NCI-H526 (cell line): ENCODE results near the gene CHRM2.
A peak's percentile ranks its signal among the peaks of the same experiment; 100 is the strongest.

ENCODE experiments used
- DNase-seq, 2 experiments: peaks; one replicate each; lab custom pipeline; 2025; lab: John Stamatoyannopoulos, UW

Gene CHRM2

DNA sequence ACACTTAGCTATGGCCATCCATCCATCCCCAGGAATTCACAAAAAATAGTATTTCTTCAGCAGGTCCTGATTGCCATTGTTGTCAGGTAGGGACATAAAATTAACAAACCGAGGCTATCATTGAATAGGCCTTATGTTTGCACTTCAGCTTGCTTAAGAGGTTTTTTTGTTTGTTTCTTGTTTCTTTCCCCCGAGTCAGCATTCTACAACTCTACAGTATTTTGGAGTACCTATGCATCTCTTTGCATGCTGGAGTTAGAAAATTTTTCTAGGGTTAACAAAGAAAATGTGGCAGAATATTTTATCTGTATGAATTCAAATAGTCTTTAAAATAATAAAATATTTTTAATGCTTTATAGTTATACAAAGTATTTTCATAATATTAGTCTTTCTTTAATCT lies 26.3 kb downstream of the CHRM2 start:
- DNase-seq: no peak

DNA sequence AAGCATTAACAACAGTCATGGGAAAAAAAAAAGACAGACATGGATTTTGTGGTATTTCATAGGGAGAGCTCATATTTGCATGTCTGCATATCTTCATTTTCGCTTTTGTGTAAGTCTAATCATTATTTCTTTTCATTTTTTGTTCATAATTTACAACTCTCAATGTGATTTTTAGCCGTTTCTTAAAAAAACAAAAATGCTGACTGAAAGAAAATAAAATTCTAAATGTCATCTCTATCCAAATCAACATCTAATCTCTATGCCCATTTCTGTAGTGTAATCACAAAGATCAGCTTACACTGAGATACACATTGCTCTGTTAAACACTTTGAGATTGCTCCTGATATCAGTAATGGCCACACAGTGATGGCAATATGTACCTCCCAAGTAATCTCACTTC lies 29.2 kb downstream of the CHRM2 start:
- no peak for DNase-seq

DNA sequence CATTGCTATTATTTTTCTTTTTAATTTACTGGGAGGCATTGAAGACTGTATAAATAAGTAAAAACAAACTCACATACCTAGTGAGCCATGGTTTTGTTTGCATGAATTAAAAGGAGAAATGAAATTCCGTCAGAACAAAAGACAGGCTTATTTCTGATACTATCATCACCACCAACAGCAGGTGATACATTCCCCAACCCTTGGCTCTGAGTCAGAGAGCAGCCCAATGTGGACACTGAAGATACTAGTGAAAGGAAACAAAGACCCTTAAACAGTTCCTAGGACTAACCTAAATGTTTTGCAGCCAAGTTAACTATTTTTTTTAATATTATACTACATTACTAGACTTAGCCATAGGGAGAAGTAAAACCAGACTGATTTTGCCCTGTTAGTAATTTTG lies 31.6 kb downstream of the CHRM2 start:
- peak; percentile 53 to 79 for DNase-seq

DNA sequence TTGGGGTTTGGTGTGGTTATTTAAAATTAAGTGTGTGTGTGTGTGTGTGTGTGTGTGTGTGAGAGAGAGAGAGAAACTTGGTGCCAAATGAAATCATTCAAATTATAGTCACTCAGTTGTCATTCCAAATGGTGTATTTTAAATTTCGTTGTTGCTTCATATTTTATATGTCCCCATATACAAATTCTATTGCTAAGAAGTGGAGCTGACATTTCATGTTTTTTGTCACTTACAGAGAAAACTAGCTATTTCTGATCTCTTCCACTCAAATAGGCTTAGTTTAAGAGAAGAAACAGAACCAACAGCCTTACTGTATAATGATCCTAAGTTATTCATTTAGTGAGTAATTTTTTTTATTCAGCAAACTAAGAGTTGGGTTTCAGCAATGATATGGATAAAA lies 42.3 kb downstream of the CHRM2 start:
- DNase-seq: no peak

DNA sequence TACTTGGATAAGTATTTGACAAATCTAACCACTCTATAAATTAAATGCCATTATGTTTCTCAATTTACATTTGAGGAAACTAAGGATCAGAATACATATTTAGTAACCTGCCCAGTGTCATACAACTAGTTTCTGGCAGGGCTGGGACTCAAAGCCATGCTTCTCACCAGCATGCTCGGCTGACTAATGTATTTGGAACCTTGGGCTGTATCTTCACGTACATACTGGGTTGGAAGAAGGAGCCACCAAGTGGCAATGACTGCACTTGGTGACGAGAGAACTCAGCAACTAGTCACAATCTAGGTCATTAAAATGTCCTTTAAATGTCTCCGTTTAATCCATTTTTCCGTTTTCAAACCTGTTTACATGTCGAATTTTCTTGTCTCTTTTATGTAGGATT lies 42.9 kb downstream of the CHRM2 start:
- no peak for DNase-seq

DNA sequence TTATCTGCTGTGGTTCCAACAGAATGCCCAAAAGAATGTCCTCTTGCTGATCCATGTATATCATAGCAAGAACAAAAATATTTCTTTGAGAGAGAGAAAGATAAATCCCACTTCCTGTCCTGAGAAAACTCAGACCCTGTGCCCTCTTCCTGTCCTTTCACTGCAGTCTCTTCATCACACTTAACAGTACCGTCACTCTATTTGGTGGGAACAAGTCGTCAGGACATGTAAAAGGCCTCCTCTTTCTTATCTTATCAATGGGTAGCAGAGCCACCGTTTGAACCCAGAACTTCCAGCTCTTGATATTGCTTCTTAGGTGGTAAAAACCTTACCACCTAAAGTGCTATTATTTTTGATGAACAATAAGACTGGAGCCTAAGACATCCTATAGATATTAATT lies 43.9 kb downstream of the CHRM2 start:
- DNase-seq: no peak

DNA sequence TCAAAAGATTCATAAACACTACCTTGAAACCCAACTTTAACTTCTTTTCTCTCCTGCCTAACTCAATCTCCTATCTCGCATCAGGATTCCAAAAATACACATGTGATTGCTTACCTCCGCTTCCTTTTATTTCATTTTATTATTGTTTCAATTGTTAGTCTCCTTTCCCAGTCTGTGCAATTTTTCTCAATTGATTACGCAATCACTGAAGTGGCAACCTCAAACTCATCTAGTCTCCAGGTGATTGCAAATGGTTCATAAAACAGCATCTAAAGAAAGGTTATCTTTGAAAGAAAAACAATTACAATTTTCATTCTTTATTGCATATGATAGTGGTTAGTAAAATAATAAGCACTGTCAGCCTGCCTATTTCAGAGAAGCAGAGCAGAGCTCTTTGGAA lies 45.6 kb downstream of the CHRM2 start:
- no peak for DNase-seq

DNA sequence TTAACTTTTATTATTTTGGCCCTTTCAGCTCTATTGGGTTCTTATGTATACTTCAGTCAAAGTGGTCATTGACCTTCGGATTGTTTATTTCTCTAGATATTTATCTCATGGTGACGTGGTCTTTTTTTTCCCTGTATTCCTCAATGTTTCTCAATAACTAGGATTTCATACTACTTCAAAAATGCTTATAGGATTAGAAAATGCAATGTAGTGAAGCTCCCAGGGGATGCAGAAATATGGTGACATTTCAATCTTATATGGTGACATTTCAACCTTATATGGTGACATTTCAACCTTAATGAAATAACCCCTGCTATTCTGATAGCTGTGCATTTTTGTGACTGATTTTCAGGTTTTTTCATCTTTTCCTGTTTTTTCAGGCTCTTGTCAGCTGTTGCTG lies 51.4 kb downstream of the CHRM2 start:
- no peak for DNase-seq

DNA sequence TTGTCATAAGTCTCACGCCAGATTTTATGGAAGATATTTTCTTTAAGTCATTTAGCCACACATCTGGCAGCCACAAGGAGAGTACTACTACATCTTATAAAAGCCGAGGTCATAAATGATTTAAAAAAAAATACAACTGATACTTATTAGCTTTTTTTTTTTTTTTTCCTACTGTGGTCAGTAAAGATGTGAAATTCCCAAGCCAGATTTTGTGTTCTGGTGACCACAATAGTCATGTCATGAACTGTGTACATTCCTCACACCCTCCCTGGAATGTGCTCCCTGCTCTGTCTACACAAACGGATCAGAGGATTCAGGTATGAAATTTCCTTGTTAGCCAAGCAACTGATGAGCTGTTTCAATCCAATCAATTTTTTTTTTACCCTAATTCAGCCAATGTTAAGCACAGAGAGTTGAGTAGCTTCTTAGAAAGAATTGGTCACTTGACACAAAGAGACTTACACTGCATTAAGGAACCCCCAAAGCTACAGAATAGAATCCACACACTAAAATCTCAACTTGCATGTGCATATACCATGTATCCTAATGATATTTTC lies 54.7 kb downstream of the CHRM2 start:
- no peak for DNase-seq

DNA sequence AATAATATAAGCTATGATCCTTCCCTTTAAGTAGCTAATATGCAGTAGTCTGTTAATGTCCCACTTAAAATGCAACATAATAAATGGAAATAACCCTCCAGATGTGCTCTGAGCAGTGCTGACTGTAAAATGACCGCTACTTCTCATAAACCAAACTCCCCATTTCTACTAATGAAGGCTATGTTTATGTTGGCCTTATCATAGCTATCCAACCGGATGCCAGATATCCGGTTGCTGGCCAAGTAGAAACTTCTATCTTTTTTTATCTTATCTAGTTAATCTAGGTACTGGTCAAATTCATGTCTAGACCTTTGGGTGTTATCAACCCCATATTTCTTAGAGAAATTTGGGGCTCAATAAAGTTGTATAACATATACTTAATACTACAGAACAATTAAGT lies 56.6 kb downstream of the CHRM2 start:
- no peak for DNase-seq

DNA sequence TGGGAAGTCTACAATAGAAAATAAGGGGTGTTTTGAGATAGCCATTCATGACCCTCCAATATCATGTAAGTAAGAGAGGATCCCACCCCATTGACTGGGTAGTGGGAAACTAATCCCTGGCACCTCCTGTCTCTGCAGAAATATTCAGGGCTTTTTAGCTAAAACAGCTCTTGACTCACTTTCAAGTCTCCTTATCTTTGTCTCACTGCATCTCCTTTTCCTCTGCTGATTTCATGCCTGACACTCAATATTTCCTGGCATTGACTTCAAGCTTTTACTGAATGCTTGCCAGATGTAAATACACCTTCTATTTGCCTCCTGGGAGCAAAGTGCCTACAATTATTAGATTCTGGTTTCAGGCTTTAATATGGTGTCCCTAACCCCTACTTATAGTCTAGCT lies 57.1 kb downstream of the CHRM2 start:
- DNase-seq: no peak

DNA sequence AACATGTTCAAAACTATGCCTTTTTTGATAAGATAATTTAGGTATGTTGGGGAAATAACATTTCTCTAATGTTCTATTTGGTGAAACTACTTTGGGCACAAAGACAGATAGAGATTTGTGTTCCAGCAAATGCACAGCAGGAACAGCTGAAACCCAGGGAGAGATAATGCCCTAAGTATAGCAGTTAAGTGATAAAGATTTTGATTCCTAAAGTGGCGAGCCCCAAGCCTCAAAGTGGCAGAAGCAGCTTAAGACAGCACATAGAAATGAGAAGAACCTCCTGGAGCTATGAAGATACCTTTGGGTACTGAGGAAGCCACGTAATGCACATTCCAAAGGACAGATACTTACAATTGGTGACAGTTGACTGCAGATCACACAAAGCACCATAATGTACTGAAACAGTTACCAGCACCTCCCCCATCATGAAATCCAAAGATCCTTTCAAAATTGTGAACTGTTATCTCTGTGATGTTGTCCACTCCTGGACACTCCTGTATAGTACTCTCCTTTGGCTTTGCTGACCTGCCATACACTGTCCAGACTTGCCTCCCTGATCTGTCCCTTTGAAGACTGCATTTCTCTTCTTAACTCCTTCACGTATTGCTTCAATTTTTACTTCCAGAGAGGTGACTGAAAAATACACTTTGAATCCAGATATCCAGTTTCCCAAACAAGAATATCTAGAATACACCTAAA lies 62.9 kb downstream of the CHRM2 start:
- no peak for DNase-seq

DNA sequence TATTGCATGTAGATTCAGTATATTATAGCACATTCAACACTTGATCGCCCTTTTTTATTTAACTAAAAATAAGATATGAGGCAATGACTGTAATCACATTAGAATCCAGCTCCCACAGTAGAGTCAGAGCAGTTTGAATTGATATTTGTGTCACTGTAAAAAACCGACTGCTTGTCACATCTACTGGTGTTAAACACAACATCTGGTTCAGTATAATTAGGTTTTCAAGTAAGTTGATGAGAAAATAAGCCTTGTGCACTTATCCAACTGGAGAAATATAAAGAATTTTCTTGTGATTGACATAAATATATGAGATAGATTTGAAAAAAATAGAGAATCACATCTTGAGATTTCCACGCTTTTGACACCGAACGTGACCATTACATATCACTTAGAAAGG lies 69.0 kb downstream of the CHRM2 start:
- no peak for DNase-seq

DNA sequence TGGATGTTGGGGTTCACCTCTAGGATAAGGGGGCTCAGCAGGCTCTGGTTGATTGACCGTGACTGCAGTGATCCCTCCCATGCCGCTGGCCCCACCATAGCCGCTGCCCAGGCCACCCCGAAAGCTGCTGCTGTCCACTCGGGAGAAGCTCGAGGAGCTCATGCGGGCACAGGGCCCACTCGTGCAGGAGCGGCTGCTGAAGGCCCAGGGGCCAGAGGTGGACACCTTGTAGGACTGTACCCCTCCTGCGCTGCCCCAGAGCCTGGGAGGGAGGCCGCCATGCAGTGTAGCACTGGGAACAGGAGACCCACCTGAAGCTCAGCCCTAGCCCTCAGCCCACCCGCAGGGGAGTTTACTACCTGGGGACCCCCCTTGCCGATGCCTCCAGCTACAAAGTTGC lies 70.0 kb downstream of the CHRM2 start:
- no peak for DNase-seq

DNA sequence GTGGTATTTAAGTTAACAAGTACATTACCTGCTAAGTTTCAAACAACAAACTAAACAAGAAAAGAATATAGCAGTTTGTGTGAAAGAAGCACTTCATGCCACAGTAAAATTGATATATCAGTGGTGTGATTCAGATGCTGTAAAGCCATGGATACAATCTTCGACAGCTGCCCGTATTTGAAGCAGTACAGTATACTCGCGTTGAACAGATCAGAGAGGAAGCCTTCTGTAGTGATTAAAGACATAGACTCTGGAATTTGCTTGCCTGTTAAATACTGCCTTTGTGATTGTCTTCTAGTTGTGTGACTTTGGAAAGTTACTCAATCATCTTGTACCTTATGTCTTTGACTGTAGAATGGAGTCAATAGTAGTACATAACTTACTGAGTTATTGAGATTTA lies 71.7 kb downstream of the CHRM2 start:
- no peak for DNase-seq

DNA sequence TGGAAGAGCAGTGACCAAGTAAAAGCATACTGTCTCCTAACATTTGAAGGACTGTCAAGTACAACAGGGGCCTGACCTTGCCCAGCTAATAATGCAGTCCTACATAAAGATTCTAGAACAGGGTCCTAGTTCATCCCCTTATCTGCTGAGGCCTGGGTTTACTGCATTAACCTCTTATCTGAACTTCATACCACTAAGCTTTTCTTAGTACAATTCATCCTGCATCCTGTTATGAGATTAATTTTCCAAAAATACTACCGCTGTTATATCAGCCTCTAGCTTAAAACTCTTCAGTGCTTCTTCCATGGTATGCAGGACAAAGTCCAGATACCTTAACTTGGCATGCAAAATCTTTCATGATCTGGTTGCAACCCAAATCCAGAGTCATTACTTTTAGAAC lies 72.5 kb downstream of the CHRM2 start:
- no peak for DNase-seq

DNA sequence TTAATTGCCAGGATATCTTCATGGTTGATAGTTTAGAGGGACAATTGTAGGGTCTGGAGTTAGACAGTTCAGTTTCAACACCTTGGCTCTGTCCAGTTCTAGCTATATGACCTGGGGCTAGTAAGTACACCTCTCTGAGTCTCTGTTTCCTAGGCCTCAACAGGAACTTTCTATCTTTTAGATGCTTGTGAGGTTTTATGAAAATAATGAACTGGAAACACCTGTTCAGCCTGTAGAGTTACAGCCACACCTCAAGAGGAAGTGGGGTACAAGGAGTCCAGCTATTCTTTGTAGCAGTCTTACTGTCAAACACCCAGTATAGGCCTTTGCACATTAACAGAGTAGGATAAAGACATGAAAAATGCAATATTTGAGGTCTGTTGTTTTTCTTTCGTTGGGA lies 73.4 kb downstream of the CHRM2 start:
- DNase-seq: no peak

DNA sequence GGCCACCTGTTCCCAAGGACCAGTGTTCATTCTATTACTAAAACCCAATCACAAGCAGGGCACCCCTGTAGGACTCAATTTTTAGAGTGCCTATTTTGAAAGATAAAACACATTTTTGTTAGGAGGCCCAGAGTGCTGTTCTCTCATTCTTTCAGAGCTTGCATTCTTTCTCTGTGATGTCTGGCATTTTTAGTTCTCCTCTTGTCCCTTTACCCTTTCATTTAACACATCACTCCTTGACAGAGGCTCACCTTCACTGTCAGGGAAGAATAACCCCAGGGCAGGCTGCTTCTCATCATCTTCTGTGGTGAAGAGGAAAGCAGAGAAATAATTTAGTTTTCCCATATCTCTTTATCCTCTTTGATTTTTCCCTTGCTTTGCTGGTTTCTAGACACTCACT lies 73.9 kb downstream of the CHRM2 start:
- DNase-seq: no peak

DNA sequence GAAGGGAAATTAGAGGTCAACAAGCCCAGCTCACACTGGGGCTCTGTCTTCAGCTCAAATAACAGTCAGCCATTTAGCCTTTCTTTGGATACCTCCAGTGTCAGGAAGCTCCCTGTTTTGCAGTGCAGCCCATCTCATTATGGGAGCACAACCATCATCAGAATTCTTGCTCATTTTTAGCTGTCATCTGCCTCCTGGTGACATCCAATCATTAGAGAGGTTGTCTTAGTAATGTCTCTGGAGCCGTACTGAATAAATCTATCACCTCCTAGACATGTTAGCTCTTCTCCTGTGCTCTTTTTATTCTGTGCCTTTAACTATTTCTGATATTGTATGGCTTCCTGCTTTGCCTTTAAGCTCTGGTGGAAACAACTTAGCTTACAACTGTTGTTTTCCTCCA lies 74.5 kb downstream of the CHRM2 start:
- no peak for DNase-seq

DNA sequence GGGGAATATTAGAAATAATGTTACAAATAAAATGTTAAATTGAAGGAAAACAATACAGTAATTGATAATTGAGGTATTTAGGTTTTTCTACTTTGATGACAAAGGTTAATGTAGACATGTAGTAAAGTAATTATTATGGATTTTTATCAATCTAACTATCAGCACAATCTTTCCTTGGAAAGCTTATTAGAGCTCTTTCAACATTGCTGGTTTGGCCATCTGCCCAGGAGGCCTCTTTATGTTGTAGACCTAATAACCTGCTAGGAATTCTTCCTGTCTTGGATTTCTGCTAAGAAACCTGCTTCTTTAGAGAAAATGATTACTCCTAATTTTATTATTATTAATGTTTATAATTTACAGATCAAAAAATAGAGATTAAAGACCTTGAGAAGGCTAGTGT lies 78.9 kb downstream of the CHRM2 start:
- no peak for DNase-seq

DNA sequence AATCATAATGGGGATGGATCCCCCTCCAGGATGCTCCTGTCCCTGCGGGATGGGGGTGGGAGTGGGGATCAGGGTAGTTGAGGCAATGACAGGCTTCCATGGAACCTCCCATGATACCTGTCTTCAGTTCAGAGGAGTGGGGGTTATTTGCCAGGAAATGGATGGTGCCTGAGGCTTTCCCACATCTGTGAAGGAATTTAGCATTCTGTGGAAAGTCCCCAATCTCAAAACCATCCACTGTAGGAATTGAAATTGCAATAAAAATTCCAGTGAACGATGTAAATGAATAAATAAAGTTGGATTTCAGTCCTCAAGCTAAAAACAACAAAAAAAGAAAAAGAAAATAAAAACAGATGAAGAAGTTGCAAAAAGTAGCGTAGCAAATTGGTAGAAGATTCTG lies 81.9 kb downstream of the CHRM2 start:
- no peak for DNase-seq

DNA sequence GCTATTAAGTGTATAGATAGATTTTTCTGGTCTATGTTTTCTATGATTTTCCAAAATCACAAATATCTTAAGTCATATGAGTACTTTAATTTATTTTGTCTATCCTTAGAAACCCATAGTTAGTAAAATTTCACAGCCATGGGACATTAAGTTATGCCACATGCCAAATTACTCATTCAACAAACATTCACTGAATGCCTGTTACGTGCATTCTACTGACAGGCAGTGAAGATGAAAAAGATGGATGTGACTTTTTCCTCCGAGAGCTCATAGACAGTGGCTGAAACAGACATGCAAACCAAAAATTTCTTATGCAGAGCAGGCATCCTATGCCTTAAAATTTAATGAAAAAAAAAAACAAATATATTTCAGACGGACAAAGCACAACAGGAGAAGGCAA lies 84.9 kb downstream of the CHRM2 start:
- DNase-seq: no peak

DNA sequence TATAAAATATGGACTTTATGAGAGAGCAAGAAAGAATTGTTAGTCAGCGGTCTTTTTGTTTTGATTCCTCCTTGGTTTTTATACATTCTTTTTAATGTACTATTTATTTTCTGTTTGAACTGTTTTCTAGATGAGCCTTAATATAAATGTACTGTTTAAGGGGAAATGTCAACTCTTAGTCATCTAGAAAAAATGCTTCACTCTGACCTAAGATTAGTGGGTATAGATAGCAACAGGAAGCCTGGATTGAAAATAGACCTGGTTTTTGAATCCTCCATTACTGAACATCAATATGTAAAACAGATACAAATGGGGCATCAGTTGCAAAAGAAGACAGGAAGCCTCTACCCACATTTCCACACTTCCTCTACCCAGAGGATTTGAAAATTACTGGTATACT lies 87.8 kb downstream of the CHRM2 start:
- peak; percentile 19 to 48 for DNase-seq

DNA sequence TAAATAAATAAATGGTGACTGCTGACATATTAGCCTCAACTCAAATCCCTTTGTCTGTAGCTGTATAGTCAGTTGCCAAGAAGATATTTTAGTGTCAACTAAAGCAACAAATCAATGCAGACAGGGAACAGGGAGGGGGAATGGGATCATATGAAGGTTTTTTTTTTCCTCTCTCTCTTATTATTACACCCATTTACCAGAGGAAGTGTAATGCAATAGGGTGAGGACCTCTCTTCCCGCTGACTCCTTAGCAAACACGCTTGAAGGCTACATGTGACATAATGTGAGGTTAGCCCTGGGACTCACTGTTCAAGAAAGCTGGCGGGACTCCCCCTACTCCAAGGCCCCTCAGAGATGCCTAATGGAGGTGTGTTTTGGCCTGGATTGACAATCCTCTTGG lies 88.2 kb downstream of the CHRM2 start:
- DNase-seq: no peak
